ENCODE measurements around the gene PRR23C.

Gene PRR23C

DNA sequence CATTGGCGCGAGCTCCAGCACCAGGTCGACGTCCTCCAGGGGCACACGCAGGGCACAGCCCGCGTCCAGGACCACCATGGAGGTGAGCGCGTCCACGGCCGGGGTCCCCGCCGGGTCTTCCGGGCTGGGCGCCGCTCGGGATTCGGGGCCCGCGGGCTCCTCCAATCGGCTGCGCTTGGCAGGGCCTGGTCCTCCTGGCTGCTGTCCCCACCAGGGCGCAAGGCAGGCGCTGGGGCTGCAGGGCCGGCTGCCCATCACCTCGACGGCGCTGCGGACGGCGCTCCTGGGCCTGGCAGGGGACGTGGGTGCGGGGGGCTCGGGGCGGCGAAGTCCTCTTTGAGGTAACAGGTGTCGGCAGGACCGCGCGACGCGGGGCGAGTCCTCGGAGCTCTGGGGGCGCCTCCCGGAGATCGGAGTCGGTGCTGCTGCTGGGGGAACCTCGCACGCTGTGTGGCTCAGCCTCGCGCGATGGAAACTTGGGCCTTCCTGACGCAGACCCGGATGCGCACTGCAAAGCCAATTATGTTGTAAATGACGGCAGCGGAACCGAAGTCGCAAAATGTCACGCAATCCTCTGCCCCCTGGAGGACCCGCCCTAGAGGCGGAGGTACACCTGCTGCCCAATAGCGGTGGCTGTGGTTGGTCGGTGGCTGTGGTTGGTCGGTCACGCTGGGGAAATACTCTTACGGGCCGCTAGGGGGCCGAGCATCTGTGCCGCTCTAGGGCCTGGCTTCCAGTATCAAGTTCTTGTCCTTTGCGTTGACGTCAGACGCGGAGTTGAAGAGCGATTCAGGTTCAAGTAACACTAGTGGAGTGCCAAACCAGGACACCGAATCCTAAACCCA is at the start of gene PRR23C:
Gene PRR23C, minus strand, starts transcription at position 527 of the 845 bp plus-strand sequence. Its CDS starts 272 bp downstream, at position 255.
- ChIA-PET POLR2A (no interaction called here), CTCF (no interaction called here)
- no peak for DNase-seq (ENCODE audit: extremely low spot score)
- no peak for TF ChIP-seq TARDBP (IDR thresholded peaks at IDR 0.05)

DNA sequence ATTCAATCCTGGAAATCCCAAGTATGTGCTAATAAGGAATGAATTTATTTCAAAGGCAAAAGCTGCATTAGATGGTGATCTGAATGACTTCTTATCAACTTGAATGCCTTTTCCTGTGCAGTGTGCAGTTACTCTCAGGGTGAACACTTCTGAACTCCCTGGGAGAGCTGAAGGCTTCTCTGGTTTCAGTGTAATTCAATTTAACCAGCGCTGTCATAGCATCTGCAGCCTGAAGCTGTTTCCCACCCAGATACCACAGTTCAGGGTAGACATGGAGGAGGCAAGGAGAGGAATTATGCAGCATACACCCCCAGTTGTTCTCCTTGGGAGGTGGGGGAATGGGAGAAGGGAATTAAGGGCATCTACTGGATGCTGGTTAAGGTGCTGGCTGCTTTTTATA is 49.1 kb upstream of the PRR23C start:
- DNase-seq (ENCODE audit: extremely low spot score) = no peak

DNA sequence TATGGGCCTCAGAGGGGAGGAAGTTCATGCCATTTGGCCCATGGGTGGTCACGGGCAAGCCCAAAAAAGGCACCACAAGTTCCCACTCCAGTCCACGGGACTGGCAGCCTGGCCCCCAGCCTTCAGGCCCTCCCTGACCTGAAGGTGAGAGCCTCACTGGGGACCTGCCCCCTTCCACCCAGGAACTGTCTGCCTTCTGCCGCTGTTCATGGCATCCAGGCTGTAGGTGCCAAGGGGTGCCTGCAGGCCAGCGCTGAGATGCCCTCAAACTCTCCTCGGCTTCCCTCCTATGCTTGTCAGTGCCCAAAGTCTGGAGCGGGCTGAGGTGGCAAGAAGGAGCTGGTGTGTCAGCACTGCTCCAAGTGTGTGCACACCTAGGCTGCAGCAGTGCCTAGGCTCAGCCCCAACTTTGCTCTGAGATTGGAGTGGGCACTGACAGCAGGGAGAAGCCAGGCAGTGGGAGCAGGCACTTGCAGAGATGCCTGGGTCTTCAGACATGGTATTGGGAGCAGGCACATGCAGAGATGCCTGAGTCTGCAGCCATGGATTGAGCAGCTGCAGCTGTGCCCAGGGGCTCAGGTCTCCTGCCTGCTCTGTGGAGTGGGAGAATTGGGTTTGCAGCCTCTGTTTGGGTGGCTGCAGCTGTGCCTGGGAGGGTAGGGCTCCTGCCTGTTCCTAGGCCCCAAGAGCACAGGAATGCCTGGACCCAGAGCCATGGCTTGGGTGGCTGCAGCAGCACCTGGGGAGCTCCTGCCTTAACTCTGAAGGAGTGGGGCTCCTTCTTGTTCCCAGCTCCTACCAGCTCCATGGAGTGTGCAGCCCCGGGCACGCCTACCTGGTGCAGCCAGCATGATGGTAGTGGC is 44.0 kb upstream of the PRR23C start:
- ChIA-PET POLR2A (no interaction called here), CTCF (no interaction called here)
- no peak for DNase-seq (ENCODE audit: extremely low spot score)
- TF ChIP-seq LEF1 (IDR thresholded peaks at IDR 0.05; ENCODE audit: borderline replicate concordance) (no peak), SP1 (IDR thresholded peaks at IDR 0.05) (no peak), NFRKB (IDR thresholded peaks at IDR 0.05) (no peak)

More for the DNA sequence above, 49.1 kb upstream of the PRR23C start:
- POLR2A ChIA-PET = no interaction called here
- no peak for TF ChIP-seq CTBP1 (IDR thresholded peaks at IDR 0.05; ENCODE audit: borderline replicate concordance)
- no peak for TF ChIP-seq TARDBP (IDR thresholded peaks at IDR 0.05)
- TF ChIP-seq, protein P1, sequence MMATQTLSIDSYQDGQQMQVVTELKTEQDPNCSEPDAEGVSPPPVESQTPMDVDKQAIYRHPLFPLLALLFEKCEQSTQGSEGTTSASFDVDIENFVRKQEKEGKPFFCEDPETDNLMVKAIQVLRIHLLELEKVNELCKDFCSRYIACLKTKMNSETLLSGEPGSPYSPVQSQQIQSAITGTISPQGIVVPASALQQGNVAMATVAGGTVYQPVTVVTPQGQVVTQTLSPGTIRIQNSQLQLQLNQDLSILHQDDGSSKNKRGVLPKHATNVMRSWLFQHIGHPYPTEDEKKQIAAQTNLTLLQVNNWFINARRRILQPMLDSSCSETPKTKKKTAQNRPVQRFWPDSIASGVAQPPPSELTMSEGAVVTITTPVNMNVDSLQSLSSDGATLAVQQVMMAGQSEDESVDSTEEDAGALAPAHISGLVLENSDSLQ (IDR thresholded peaks at IDR 0.05) = no peak
- TF ChIP-seq SUZ12 (IDR thresholded peaks at IDR 0.05) = no peak
- TF ChIP-seq L3MBTL2 (conservative IDR thresholded peaks at IDR 0.05) = no peak
- no peak for TF ChIP-seq HDGF (IDR thresholded peaks at IDR 0.05; ENCODE audit: borderline replicate concordance)
- TF ChIP-seq ARNT (IDR thresholded peaks at IDR 0.05) = no peak
- no peak for TF ChIP-seq FOXK2 (IDR thresholded peaks at IDR 0.05)
- no peak for TF ChIP-seq FOXA1 (IDR thresholded peaks at IDR 0.05)
- TF ChIP-seq NFRKB (IDR thresholded peaks at IDR 0.05) = no peak
- no peak for TF ChIP-seq ELF4 (IDR thresholded peaks at IDR 0.05)
- CTCF ChIA-PET = no interaction called here

DNA sequence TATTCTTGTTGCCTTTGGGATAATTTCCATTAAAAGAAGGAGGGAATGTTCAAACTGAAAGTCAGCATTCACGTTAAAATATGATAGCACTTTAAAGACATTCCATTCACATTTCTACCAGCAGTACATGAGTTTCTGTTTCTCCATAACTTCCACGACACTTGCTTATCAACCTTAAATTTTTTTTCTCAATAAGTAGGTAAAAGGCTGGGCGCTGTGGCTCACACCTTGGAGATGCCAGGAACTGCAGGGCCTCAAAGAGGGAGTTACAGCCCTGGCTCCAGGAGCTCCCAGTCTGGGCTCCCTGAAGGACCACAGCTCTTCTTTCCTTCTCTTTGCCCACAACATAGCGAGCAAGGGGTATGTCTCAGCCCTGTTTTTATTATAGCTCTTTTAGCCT is 42.9 kb upstream of the PRR23C start:
- no peak for TF ChIP-seq L3MBTL2 (conservative IDR thresholded peaks at IDR 0.05)
- no peak for TF ChIP-seq SP1 (IDR thresholded peaks at IDR 0.05)
- no peak for TF ChIP-seq ZNF384 (IDR thresholded peaks at IDR 0.05)
- TF ChIP-seq SUZ12 (IDR thresholded peaks at IDR 0.05) = no peak
- TF ChIP-seq NFRKB (IDR thresholded peaks at IDR 0.05) = no peak
- no peak for TF ChIP-seq TARDBP (IDR thresholded peaks at IDR 0.05)
- POLR2A ChIA-PET = no interaction called here

DNA sequence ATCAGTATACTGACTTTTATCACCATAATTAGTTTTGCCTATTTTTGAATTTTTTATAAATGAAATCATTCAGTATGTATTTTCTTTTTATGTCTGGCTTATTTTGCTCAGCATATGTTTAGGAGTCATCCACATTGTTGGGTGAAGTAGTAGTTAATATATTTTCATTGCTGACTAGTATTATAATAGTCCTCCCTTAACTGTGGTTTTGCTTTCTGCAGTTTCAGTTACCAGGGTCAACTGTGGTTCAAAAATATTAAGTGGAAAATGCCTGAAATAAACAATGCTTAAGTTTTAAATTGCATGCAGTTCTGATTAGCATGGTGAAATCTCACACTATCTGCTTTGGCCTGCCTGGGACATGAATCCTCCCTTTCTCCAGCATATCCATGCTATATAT is 39.5 kb upstream of the PRR23C start:
- no peak for TF ChIP-seq ELF4 (IDR thresholded peaks at IDR 0.05)
- TF ChIP-seq NFRKB (IDR thresholded peaks at IDR 0.05) = no peak
- no peak for TF ChIP-seq L3MBTL2 (conservative IDR thresholded peaks at IDR 0.05)
- TF ChIP-seq, protein P1 (IDR thresholded peaks at IDR 0.05) = no peak
- TF ChIP-seq LEF1 (IDR thresholded peaks at IDR 0.05; ENCODE audit: borderline replicate concordance) = no peak
- TF ChIP-seq SP1 (IDR thresholded peaks at IDR 0.05) = no peak
- TF ChIP-seq SUZ12 (IDR thresholded peaks at IDR 0.05) = no peak
- no peak for TF ChIP-seq BHLHE40 (IDR thresholded peaks at IDR 0.05; ENCODE audit: borderline replicate concordance)
- no peak for DNase-seq (ENCODE audit: extremely low spot score)
- ChIA-PET POLR2A (no interaction called here), CTCF (no interaction called here)

More for the DNA sequence above, 42.9 kb upstream of the PRR23C start:
- no peak for DNase-seq (ENCODE audit: extremely low spot score)
- CTCF ChIA-PET = interaction anchor here (0.7 kb wide), 1 partner anchor 974 kb away, joined by 3 read pairs; no protein-coding TSS in a partner anchor

DNA sequence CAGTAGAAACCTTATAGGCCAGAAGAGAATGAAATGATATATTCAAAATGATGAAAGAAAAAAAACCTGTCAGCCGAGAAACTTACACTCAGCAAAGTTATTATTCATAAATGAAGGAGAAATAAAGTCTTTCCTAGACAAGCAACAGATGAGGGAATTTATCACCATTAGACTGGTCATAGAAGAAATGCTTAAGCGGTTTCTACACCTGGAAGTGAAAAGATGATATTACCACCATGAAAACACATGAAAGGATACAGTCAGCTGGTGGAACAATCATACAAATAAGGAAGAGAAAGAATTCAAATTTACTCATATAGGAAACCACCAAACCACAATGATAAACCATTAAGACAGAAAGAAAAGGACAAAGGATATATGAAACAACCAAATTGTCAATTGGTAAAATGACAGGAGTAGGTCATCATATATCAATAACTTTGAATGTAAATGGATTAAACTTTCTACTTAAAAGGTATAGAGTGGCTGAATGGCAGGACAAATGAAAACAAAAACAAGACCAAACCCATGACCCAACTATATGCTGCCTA is 29.9 kb upstream of the PRR23C start:
- ChIA-PET POLR2A (no interaction called here), CTCF (no interaction called here)
- TF ChIP-seq FOXK2 (IDR thresholded peaks at IDR 0.05) = no peak
- no peak for TF ChIP-seq LEF1 (IDR thresholded peaks at IDR 0.05; ENCODE audit: borderline replicate concordance)
- TF ChIP-seq ELF4 (IDR thresholded peaks at IDR 0.05) = no peak
- DNase-seq (ENCODE audit: extremely low spot score) = no peak

DNA sequence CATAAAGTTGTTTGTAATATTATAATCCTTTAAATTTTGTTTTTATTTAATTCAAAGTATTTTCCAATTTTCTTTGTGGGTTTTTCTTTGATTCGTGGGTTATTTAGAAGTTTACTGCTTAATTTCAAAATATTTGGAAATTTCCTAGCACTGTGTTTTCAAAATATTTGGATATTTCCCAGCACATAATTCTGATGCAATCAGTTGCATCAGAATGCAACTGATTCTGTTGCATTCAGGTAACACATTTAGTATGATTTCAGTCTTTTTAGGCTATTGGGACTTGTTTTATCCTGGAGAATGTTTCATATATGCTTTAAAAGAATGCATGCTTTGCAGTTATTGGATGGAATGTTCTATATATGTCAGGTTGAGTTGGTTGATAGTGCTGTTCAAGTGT is 18.2 kb upstream of the PRR23C start:
- TF ChIP-seq BHLHE40 (IDR thresholded peaks at IDR 0.05; ENCODE audit: borderline replicate concordance) = no peak
- no peak for DNase-seq (ENCODE audit: extremely low spot score)
- POLR2A ChIA-PET = no interaction called here
- CTCF ChIA-PET = no interaction called here
